H9 (cell line): Measurements from ENCODE around the gene DSG4. TPM values are rescaled to one million over a fixed set of nuclear protein-coding genes. Genes with fewer than 3 reads are reported as not detected.

Source experiments
- DNase-seq: peaks from one replicate; pipeline ENCODE4 v3.0.0-alpha.2; 2017
- H2AFZ ChIP-seq: one replicate; pipeline ENCODE4 v1.6.1; 2013; ENCODE audit warnings: mild to moderate bottlenecking, low read length, control low read depth, moderate library complexity
- H2AK5ac ChIP-seq: 2 replicates; pipeline ENCODE4 v1.6.1; 2013; ENCODE audit warnings: low read length, control low read depth, mixed read lengths; ENCODE audit not compliant: insufficient read length
- H2BK120ac ChIP-seq: one replicate; pipeline ENCODE4 v1.6.1; 2013; ENCODE audit warnings: low read depth, mild to moderate bottlenecking, low read length, control low read depth, inconsistent platforms; ENCODE audit not compliant: poor library complexity, severe bottlenecking
- H2BK12ac ChIP-seq: 2 replicates; pipeline ENCODE4 v1.6.1; 2013; ENCODE audit warnings: low read length, control low read depth, mixed read lengths, low read depth; ENCODE audit not compliant: insufficient read length
- H2BK15ac ChIP-seq: 2 replicates; pipeline ENCODE4 v1.6.1; 2013; ENCODE audit warnings: low read depth, low read length, control low read depth
- H2BK20ac ChIP-seq: one replicate; pipeline ENCODE4 v1.6.1; 2013; ENCODE audit warnings: low read depth, mild to moderate bottlenecking, low read length, control low read depth, inconsistent platforms; ENCODE audit not compliant: poor library complexity, severe bottlenecking
- H2BK5ac ChIP-seq: 2 replicates; pipeline ENCODE4 v1.6.1; 2013; ENCODE audit warnings: low read length, control low read depth, mixed read lengths; ENCODE audit not compliant: insufficient read length
- H3K14ac ChIP-seq: 2 replicates; pipeline ENCODE4 v1.6.1; 2013; ENCODE audit warnings: low read length, control low read depth; ENCODE audit not compliant: insufficient read depth
- H3K18ac ChIP-seq: 2 replicates; pipeline ENCODE4 v1.6.1; 2013; ENCODE audit warnings: low read depth, mild to moderate bottlenecking, mixed read lengths, low read length, control low read depth; ENCODE audit not compliant: insufficient read length
- H3K23ac ChIP-seq: 2 replicates; pipeline ENCODE4 v1.6.1; 2013; ENCODE audit warnings: low read length, control low read depth, mixed read lengths, low read depth; ENCODE audit not compliant: insufficient read length
- H3K23me2 ChIP-seq: 2 replicates; pipeline ENCODE4 v1.6.1; 2013; ENCODE audit warnings: low read depth, mild to moderate bottlenecking, mixed read lengths, low read length, control low read depth; ENCODE audit not compliant: insufficient read length, poor library complexity, severe bottlenecking
- H3K27ac ChIP-seq: 2 replicates; pipeline ENCODE4 v1.5.1; 2013; ENCODE audit warnings: low read length, control low read depth, mixed read lengths, low read depth; ENCODE audit not compliant: insufficient read length
- H3K27me3 ChIP-seq: 2 replicates; pipeline ENCODE4 v1.6.1; 2013; ENCODE audit warnings: low read length, control low read depth, inconsistent platforms; ENCODE audit not compliant: insufficient read depth
- H3K4ac ChIP-seq: 2 replicates; pipeline ENCODE4 v1.6.1; 2013; ENCODE audit warnings: low read depth, mild to moderate bottlenecking, control low read depth, inconsistent platforms, low read length, moderate library complexity
- H3K4me1 ChIP-seq: 2 replicates; pipeline ENCODE4 v1.6.1; 2013; ENCODE audit warnings: low read length, control low read depth, inconsistent platforms; ENCODE audit not compliant: insufficient read depth
- H3K4me2 ChIP-seq: 2 replicates; pipeline ENCODE4 v1.6.1; 2013; ENCODE audit warnings: low read length, control low read depth, mixed read lengths; ENCODE audit not compliant: insufficient read length, insufficient read depth
- H3K56ac ChIP-seq: 2 replicates; pipeline ENCODE4 v1.6.1; 2013; ENCODE audit warnings: low read depth, mild to moderate bottlenecking, mixed read lengths, low read length, control low read depth; ENCODE audit not compliant: insufficient read length
- H3K79me1 ChIP-seq: 2 replicates; pipeline ENCODE4 v1.6.1; 2013; ENCODE audit warnings: low read depth, mild to moderate bottlenecking, moderate library complexity, low read length, control low read depth, inconsistent platforms; ENCODE audit not compliant: insufficient read depth, poor library complexity, severe bottlenecking
- H3K79me2 ChIP-seq: 2 replicates; pipeline ENCODE4 v1.6.1; 2013; ENCODE audit warnings: low read length, control low read depth, inconsistent platforms; ENCODE audit not compliant: insufficient read depth
- H3K9ac ChIP-seq: 2 replicates; pipeline ENCODE4 v1.6.1; 2013; ENCODE audit warnings: low read length, control low read depth, mixed read lengths; ENCODE audit not compliant: insufficient read length; ENCODE audit errors: extremely low read depth
- H3K9me3 ChIP-seq: one replicate; pipeline ENCODE4 v1.6.1; 2013; ENCODE audit warnings: low read depth, low read length, inconsistent platforms; ENCODE audit not compliant: control insufficient read depth
- H3T11ph ChIP-seq: one replicate; pipeline ENCODE4 v1.6.1; 2013; ENCODE audit warnings: mild to moderate bottlenecking, low read length, control low read depth, inconsistent platforms
- H4K20me1 ChIP-seq: one replicate; pipeline ENCODE4 v1.6.1; 2013; ENCODE audit not compliant: control insufficient read depth, insufficient read length, insufficient read depth
- H4K5ac ChIP-seq: 2 replicates; pipeline ENCODE4 v1.6.1; 2013; ENCODE audit warnings: low read depth, mild to moderate bottlenecking, mixed read lengths, low read length, control low read depth; ENCODE audit not compliant: insufficient read length
- H4K8ac ChIP-seq: replicated peaks from 2 replicates; pipeline ENCODE4 v1.6.1; 2013; ENCODE audit warnings: low read length, control low read depth, mixed read lengths, low read depth; ENCODE audit not compliant: insufficient read length
- H4K91ac ChIP-seq: 2 replicates; pipeline ENCODE4 v1.6.1; 2013; ENCODE audit warnings: low read depth, mild to moderate bottlenecking, moderate library complexity, mixed read lengths, low read length, control low read depth; ENCODE audit not compliant: insufficient read length
- H3K27ac Mint-ChIP-seq, 3 experiments: 2 replicates in 2 of 3; 3 replicates in 1 of 3; pipeline ENCODE4 v1.8.0; 2020 to 2021; ENCODE audit warnings: mixed read lengths in 3 of 3, mild to moderate bottlenecking in 1 of 3, moderate library complexity in 1 of 3
- H3K27me3 Mint-ChIP-seq: 2 replicates; pipeline ENCODE4 v1.8.0; 2021; ENCODE audit warnings: low read depth, mild to moderate bottlenecking, moderate library complexity, mixed read lengths
- H3K36me3 Mint-ChIP-seq, 3 experiments: 2 replicates in 2 of 3; 3 replicates in 1 of 3; pipeline ENCODE4 v1.8.0; 2020 to 2021; ENCODE audit warnings: low read depth in 3 of 3, mixed read lengths in 3 of 3; ENCODE audit not compliant: insufficient read depth in 1 of 3
- H3K4me1 Mint-ChIP-seq, 2 experiments: 2 replicates each; pipeline ENCODE4 v1.8.0; 2020; ENCODE audit warnings: mixed read lengths in 2 of 2
- H3K4me3 Mint-ChIP-seq, 2 experiments: 2 replicates in 1 of 2; 3 replicates in 1 of 2; pipeline ENCODE4 v1.8.0; 2020 to 2021; ENCODE audit warnings: mild to moderate bottlenecking in 2 of 2, mixed read lengths in 2 of 2, moderate library complexity in 1 of 2
- H3K9me3 Mint-ChIP-seq, 2 experiments: 2 replicates in 1 of 2; 3 replicates in 1 of 2; pipeline ENCODE4 v1.8.0; 2020; ENCODE audit warnings: mild to moderate bottlenecking in 2 of 2, mixed read lengths in 2 of 2, moderate library complexity in 1 of 2
- CTCF ChIP-seq: fragments of 200-600 bp; sonication (generic); conservative IDR thresholded peaks from 3 replicates; pipeline ENCODE4 v1.8.0; 2021; ENCODE audit warnings: antibody characterized with exemption, mild to moderate bottlenecking
- total RNA-seq: library from RNA; stranded (reverse); gene quantifications from 2 replicates; pipeline ENCODE4 v1.2.1, GENCODE V29; 2021

Gene DSG4
- total RNA-seq, 1 experiment from 2014 or later, result not detected

DNA sequence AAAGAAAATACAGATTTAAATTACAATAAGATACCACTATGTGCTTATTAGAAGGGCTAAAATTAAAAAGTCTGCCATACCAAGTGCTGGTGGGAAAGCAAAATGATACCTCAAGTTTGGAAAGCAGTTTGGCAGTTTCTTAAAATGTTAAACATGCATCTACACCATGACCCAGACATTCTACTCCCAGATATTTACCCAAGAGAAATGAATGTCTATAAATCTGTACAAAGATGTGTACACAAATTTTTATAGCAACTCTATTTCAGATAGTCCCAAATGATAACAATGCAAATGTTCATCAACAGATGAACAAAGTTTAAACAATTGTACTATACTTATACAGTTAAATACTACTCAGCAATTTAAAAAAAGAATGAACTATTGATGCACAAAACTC, 7.1 kb upstream of the DSG4 start:
- H2BK20ac ChIP-seq, result no peak overlapping the region
- no peak overlapping the region for H2BK15ac ChIP-seq
- no peak overlapping the region for H3K56ac ChIP-seq
- no peak overlapping the region for H3K4ac ChIP-seq
- no peak overlapping the region for H2BK120ac ChIP-seq
- H3K9ac ChIP-seq, result no peak overlapping the region
- Mint-ChIP-seq H3K4me3 (no peak overlapping the region), H3K36me3 (no peaks in the 10 kb centered on the region), H3K9me3 (no peaks in the 10 kb centered on the region), H3K27me3 (no peaks in the 10 kb centered on the region), H3K27ac (no peak overlapping the region), H3K4me1 (no peaks in the 10 kb centered on the region)
- H2BK5ac ChIP-seq, result no peak overlapping the region
- no peaks in the 10 kb centered on the region for H4K20me1 ChIP-seq
- no peaks in the 10 kb centered on the region for H3K79me2 ChIP-seq
- H3K27ac ChIP-seq, result no peak overlapping the region
- DNase-seq, result no peak
- no peaks in the 10 kb centered on the region for H3K79me1 ChIP-seq
- H3K14ac ChIP-seq, result no peak overlapping the region
- no peak overlapping the region for H2BK12ac ChIP-seq
- no peak overlapping the region for H3K4me2 ChIP-seq
- no peak overlapping the region for H2AK5ac ChIP-seq
- no peak overlapping the region for H4K8ac ChIP-seq
- no peak overlapping the region for H4K91ac ChIP-seq
- H2AFZ ChIP-seq, result no peak overlapping the region
- no peak overlapping the region for H3K18ac ChIP-seq
- no peak overlapping the region for H3K23ac ChIP-seq
- no peak for TF ChIP-seq CTCF
- no peak overlapping the region for H3T11ph ChIP-seq
- no peaks in the 10 kb centered on the region for H3K27me3 ChIP-seq
- H3K9me3 ChIP-seq, result no peaks in the 10 kb centered on the region
- no peaks in the 10 kb centered on the region for H3K4me1 ChIP-seq
- no peak overlapping the region for H4K5ac ChIP-seq
- no peaks in the 10 kb centered on the region for H3K23me2 ChIP-seq
